Ammon's horn (tissue), 1 donor: ENCODE data around the gene ANKFN1.

Experiments used
- DNase-seq: peaks from one replicate; pipeline ENCODE4 v3.0.0-alpha.2; 2016; ENCODE audit warnings: low spot score

ANKFN1 gene

DNA sequence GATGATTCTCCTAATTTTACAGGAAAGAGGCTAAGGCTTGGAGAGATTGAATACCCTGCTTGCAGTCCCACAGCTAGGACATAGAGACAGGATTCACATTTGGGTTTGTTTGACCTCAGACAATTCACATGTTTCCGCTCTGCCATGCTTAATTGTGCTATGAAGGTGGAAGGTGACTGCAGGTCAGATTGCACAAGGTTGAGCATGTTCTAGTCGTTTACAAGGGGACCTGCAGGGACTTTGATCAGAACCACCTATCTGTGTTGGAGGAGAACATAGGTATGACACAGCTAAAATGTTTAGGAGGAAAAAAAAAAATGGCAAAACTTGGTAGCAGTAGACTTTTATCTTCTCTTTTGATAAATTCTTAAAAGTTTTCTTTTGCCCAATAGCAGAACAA is 4.9 kb upstream of the ANKFN1 start:
- no peak for DNase-seq

DNA sequence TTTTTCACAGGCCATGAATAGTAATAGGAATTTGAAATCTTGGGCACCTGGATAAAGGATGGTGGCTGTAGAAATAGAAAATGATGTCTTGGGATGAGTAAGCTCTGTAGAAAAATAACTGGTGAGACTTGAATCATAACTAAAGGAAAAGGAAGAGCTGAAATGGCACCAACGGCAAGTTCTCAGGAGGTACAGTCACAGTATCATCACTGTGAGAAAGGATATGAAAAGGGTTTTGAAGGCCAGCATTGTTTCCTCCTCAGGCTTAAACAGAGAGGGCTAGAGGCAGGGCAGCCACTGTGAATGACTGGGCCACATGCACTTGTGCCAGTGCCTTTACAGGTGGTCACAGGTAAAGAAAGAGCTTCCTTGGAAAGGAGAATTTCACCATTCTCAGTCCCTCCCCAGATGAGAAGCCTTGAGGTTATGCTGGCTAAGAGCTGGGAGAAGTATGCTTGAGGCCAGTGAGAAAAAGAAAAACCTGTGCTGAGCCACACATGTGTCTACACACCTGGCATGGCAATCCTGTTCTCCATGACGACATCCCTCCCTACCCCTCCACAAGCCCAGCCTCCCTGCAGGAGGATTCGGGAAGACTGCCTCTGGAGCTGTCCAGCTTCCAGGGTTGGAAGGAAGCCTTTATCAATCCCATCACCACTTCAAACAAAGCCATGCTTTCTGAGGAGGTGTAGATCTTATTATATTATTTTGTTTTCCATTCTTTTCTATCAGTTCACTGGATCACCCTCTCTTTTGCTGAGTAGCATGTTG is 3.8 kb upstream of the ANKFN1 start:
- no peak for DNase-seq

- DNase-seq, result no peak
Observed at GRCh38 chr17:56150649-56151048, 2.6 kb upstream of the ANKFN1 start.

DNA sequence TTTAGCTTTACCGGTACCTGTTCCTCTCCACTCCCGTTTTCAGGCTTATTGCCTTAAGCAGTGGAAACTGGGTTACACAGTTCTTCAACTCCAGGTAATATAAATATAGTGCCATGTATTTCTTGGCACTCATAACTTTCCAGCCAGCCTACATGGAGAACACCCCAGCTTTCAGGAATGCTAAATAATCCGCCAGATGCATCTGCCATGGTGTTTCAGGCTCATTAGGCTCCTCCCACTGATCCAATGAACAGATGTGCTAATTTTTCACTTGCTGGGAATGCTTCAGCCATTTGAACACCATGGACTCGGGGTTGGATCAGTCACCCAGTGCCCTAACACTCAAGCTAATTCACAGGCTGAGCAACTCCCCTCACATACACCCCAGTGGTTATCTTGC is 4.6 kb downstream of the ANKFN1 start:
- DNase-seq, result no peak

DNA sequence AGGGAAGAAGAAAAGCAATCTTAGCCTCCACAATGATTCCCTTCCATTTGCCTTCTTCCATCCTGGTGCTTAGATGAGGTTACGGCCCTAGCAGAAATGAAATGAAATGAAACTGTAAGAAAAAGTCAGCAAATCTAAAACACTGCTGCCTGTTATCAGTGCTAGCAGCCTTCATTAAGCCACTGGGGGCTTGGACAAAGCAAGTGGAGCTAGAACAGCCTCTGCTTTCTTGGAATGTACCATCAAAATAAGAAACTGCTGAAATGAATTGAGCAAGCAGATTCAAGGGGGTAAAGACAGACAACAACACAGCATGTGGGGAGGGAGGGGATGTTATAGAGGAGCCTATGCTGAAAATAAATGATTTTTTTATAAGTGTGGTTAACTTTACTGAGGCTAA is 5.1 kb downstream of the ANKFN1 start:
- no peak for DNase-seq

GRCh38 chr17:56158915-56159825 is 5.9 kb downstream of the ANKFN1 start:
- no peak for DNase-seq

DNA sequence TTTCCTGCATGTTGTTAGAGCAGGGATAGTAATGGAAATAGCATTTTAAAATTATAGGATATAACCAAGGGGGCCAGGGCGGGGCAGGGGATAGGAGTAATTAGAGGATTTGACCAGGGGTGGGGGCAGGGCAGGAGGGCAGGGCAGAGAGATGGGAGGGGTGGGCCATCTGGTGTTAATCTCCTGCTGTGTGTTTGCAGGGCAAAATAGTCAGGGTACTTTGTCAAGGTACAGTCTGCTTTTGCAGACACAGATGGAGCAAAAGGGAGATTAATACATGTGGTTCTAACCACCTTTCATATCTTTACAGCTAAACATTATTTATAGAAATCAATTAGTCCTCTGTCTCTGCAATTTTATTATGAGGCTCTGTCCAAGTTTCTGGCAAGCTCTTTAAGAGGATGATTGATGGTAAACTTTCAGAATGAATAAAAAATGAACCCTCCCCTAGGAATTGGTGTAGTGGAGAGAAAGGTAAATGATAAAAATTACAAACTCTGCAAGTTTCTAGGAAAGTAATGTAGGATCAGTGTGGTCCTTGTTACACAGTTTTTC is 6.6 kb downstream of the ANKFN1 start:
- DNase-seq, result no peak

GRCh38 chr17:56160422-56160821 is 7.1 kb downstream of the ANKFN1 start:
- DNase-seq, result no peak

DNA sequence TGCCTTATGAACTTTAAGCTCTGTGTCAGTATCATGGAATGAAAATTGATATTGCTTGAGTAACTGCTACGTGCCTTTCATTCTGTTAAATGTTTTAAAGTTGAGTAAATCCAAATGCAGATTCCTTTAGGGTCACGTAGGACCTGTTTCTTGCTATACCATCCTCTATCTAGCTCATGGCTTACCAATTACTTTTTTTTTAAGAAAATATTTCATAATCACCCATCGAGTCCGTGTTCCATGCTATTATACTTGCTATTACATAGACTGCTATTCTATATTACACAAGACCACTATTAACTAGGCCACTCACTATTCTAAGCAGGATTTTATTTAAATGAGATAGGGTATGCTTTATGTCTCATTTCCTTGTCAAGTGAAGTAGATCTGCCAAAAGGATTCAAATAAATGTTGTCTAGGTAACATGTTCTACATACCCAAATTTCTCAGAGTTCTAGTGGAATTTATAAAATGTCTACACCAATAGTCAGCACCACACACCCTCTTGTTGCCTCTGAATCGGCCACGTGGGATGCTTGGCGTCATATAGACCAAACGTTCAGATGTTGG is 11.9 kb downstream of the ANKFN1 start:
- no peak for DNase-seq

GRCh38 chr17:56167491-56167890 is 14.2 kb downstream of the ANKFN1 start:
- no peak for DNase-seq

DNA sequence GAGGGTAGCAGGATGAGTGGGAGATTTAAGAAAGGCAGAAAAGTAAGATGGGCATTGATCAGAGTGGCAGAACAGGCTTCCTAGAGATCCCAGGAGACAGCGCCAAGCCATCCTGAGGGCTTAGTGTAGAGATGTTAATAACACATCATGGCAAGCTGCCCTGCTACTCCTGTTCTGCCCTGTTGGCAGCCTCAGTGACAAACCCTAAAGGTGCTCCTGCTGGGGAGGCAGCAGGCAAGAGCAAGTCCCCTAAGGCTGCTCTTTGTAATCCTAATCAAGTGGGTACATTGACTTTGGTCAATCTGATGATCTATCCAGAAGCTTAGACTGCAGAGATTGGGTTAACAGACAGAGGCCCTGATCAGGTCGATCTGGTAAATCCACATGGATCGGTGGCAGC is 16.3 kb downstream of the ANKFN1 start:
- no peak for DNase-seq

DNA sequence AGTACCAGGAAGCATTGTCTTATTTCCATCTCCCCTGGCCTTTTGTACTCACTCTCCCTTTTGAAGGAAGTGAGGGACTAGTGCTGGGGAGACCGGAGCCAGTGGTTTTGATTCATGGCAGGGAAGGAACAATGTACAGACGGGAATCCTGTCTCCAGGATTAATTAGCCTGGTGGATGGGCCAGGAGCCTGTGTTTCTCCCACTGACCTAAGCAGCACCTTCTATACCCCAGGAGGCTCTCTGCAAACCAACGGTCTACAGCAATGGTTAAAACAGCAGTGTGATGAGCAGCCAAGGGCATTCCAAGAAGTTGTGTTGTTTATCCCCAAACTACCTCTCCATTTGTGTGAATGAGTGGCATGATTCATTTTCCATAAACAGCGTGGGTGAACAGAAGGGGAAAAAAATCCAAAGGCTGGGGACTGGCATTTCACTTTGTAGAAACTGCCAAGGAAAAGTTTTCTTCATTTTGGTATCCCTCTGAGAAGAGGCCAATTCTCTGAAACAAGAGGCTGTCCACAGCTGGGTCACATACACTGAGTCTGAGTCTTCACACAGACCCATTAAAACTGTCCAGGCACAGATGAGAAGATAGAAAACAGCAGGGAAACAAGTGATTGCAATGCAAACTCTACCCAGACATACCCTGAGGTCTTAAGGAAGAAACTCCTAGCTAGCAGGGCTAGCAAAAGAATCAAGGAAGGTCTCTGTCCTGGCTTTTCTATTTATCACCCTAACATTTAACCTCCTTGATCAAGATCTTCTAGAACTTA is 18.1 kb downstream of the ANKFN1 start:
- no peak for DNase-seq

DNA sequence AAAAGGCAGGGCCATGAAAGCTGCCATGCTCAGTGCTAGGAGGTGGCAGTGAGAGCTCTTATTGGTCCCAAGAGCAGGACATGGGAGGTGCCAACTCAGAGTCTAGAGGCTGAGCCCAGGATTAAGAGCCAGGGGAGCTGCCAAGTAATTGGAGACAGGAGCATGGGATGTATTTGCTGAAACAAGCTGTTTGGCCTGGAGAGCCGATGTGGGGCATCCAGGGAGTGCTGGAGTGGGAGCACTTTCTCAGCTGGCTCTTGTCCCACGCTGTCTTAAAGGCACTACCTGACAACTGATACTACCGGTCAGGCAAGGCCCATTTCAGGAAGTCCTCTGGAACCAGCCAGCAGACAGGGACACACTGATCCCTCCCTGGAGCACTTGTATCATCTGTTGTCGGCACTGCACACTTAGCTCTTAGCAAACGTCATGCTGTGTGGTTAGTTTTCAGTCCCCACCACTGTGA is 19.3 kb downstream of the ANKFN1 start:
- DNase-seq, result peak; percentile 56

DNA sequence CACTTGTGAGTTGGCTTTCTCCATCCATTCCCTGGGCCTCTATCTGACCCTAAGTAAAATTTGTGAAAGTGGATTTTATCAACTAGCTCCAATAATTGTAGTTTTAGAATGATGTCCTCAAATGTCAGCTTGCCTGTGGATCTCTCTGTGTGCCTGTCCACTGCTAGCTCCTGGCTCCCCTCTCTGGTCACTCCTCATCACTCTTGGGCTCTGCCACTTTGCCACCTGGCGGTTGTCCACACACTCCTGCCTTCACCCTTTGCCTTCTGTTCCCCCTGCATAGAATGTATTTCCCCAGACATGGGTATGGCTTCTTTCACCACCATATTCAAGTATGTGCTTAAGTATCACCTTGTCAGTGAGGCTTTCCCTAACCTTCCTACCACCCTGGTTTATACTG is 19.8 kb downstream of the ANKFN1 start:
- DNase-seq, result no peak

DNA sequence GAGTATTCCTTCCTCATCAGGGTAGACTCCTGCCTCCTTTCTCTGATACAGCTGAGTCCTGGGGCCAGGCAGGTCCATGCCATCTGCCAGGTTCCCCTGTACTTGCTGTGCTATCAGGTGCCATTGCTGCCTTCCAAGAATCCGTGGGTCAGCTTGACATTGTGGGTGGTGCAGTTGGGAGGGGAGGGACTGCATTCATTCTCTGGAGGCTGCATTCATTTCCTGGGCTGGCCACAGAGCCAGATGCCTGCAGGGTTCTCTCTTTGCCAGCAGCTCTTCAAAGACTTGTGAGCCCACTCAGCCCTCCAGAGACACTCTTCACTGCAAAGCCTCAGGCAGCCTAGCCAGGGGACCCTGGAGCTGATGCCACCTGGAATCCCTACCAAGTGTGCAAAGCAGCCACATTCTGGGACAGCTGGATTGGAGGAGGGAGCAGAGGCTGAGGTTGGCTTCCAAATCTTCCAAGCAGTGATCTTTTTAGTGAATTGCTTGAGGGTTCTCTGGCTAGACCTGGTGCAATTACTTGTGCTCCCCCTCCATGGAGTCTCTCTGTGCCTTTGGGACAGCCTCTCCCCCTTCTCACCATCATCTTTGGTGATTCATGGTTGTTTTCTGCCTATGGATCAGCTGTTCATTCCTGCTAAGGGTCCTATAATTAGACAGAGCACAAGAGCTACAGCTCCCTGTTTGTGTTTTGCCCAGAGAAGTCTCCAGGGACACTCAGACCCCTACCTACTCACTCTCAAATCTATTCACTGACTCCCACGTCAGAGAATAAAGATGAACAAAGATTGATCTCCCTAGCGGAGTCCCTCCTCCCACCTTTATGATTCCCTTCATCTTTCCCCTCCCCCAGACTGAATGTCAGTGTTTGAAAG is 20.9 kb downstream of the ANKFN1 start:
- DNase-seq, result no peak

- DNase-seq, result no peak
Observed at GRCh38 chr17:56175299-56175955, 22.2 kb downstream of the ANKFN1 start.

- DNase-seq, result no peak
Observed at GRCh38 chr17:56176091-56176490, 22.8 kb downstream of the ANKFN1 start.

DNA sequence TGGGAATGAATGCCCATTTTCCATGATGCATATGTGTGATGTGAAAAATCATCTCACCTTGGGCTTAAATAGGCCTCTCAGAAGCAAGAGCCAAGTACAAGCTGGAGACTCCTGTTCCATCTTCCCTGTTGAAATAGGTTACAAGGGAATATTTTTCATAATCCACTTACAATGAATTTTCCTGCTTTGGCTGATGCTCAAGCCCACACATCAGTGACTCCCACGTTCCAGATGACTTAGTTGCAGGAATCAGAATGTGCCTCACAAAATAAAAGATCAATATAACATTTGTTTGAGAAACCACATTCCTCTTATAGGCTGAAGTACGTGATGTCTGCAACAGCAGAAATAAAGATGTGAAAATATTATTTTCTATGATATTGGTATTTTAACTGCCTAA is 24.1 kb downstream of the ANKFN1 start:
- peak; percentile 56 for DNase-seq

- no peak for DNase-seq
Observed at GRCh38 chr17:56178203-56178602, 24.9 kb downstream of the ANKFN1 start.

DNA sequence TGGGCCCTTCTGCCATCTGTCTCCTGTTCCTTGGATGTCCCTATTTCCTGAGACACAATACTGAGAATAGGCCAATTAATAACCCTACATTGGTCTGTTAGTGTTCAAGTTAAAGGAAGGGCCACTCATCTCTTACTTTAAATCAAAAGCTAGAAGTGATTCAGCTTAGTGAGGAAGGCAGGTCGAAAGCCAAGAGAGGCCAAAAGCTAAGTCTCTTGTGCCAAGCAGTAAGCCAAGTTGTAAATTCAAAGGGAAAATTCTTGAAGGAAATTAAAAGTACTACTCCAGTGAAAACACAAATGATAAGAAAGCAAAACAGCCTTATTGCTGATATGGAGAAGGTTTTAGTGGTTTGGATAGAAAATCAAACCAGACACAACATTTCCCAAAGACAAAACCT is 28.8 kb downstream of the ANKFN1 start:
- DNase-seq, result no peak
